ENCODE data around the gene TRNAU1AP. TPM values are rescaled to one million over a fixed set of nuclear protein-coding genes. Genes with fewer than 3 reads are reported as not detected.

TRNAU1AP gene
- total and polyA plus RNA-seq, 2 of the 13 experiments (the other 11 are each of a cell fraction or from before 2014, with no cell fraction given): 29.0 to 42.9 TPM

- no peak for TF ChIP-seq ZBTB10 (CRISPR knock-in tag; IDR thresholded peaks at IDR 0.05; ENCODE audit: borderline replicate concordance)
- no peak; the same call in 1 of the 2 replicates for TF ChIP-seq CBFB (CRISPR knock-in tag; IDR thresholded peaks at IDR 0.05)
- no peak for TF ChIP-seq MNT (IDR thresholded peaks at IDR 0.05)
- TF ChIP-seq TBX2 (CRISPR knock-in tag; IDR thresholded peaks at IDR 0.05; ENCODE audit: borderline replicate concordance): peak; percentile 54; the same call in 1 of the 2 replicates
- no peak for TF ChIP-seq HNF1A (IDR thresholded peaks at IDR 0.05; ENCODE audit: low read depth)
- peak; percentile 41; the same call in 1 of the 2 replicates for TF ChIP-seq HNF1A (CRISPR knock-in tag; IDR thresholded peaks at IDR 0.05; ENCODE audit: borderline replicate concordance)
- TF ChIP-seq REPIN1 (CRISPR knock-in tag; IDR thresholded peaks at IDR 0.05; ENCODE audit: borderline replicate concordance, low read depth): peak; percentile 33; the same call in 1 of the 2 replicates
- TF ChIP-seq HINFP (CRISPR knock-in tag; IDR thresholded peaks at IDR 0.05; ENCODE audit: low read depth): no peak
- TF ChIP-seq MAZ (IDR thresholded peaks at IDR 0.05; ENCODE audit: borderline replicate concordance, low read depth, low read length): no peak
- no peak for TF ChIP-seq MAZ (CRISPR knock-in tag; IDR thresholded peaks at IDR 0.05; ENCODE audit: low read depth)
- no peak for TF ChIP-seq CHD4 (IDR thresholded peaks at IDR 0.05; ENCODE audit: borderline replicate concordance, low read length)
Measured at GRCh38 chr1:28510273-28510969, 42.5 kb upstream of the TRNAU1AP start (continued).
